Thoracic aorta (tissue), 2 donors: ENCODE measurements around the gene FBN2. TPM values are rescaled to one million over a fixed set of nuclear protein-coding genes. Genes with fewer than 3 reads are reported as not detected.

Experiments
- ATAC-seq: fragments of 150-250 bp; one replicate; pipeline ENCODE4 v1.8.0; 2017; ENCODE audit warnings: low read depth; ENCODE audit not compliant: insufficient number of reproducible peaks, low FRiP score
- DNase-seq: peaks from one replicate; pipeline ENCODE4 v3.0.0-alpha.2; 2020; ENCODE audit warnings: low spot score
- H3K27ac ChIP-seq, 2 donors: fragments of 200-600 bp; sonication (generic); 1 replicate in 1 of 2; 2 replicates in 1 of 2; pipeline ENCODE4 v1.5.1; 2016; ENCODE audit warnings: mild to moderate bottlenecking in 2 of 2, moderate library complexity in 2 of 2
- H3K27me3 ChIP-seq: fragments of 200-600 bp; sonication (generic); replicated peaks from 2 replicates; pipeline ENCODE4 v1.6.0; 2016; ENCODE audit warnings: mild to moderate bottlenecking; ENCODE audit not compliant: insufficient read depth
- H3K36me3 ChIP-seq: fragments of 200-600 bp; sonication (generic); one replicate; pipeline ENCODE4 v1.5.1; 2016
- H3K4me1 ChIP-seq, 2 donors: fragments of 200-600 bp; sonication (generic); 1 replicate in 1 of 2; 2 replicates in 1 of 2; pipeline versions ENCODE4 v1.5.1 to v1.6.0; 2016; ENCODE audit warnings: low read depth in 2 of 2, mild to moderate bottlenecking in 1 of 2; ENCODE audit not compliant: control insufficient read depth in 1 of 2
- H3K4me3 ChIP-seq: fragments of 200-600 bp; sonication (generic); 2 replicates; pipeline ENCODE4 v1.5.1; 2016; ENCODE audit warnings: mild to moderate bottlenecking
- H3K9me3 ChIP-seq: fragments of 200-600 bp; sonication (generic); 2 replicates; pipeline ENCODE4 v1.5.1; 2016
- total RNA-seq, 2 donors: library from RNA; depleted of rRNA; stranded (reverse); fragments of >200 nt; gene quantifications; one replicate each; pipeline versions ENCODE4 v1.1.0 to v1.2.3, GENCODE V29; 2016
- TF ChIP-seq, protein P1 (sequence below): fragments of 200-600 bp; sonication (generic); IDR thresholded peaks from one replicate; pipeline ENCODE4 v1.5.1; 2019; ENCODE audit warnings: antibody characterized with exemption

The FBN2 gene
- total RNA-seq, 2 donors from 2014 or later = 0.68 to 5.8 TPM

DNA sequence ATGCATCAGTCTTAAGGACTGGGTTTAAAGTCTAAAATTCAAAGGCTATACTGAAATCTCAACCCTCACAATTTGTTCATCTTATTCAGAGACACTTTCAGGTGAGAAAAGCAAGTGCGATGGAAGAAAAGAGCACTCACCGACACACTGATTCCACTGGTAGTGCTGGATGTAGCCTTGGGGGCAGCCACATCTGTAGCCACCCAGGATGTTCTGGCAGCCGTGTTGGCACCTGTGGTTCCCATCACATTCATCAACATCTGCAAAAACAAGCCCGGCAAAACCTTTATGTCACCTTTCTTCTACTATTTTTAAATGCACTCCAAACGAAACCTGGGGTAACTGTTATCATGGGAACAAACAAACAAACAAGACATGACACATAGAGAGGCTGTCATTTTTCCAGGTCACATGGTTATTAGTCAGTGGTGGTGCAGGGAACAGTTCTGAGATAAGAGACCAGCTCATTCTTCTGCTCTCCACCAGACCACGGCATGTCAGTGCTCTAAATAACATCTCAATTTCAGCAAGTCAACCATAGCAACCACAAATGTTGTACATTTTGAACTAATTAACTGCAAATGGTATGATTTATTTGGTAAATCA, 266.1 kb downstream of the FBN2 start:
- no peaks in the 10 kb centered on the region for H3K9me3 ChIP-seq
- no peaks in the 10 kb centered on the region for H3K4me1 ChIP-seq
- no peaks in the 10 kb centered on the region for H3K36me3 ChIP-seq
- ATAC-seq (no peak), DNase-seq (no peak)
- H3K27ac ChIP-seq = no peak overlapping the region
- H3K4me3 ChIP-seq = no peak overlapping the region
- TF ChIP-seq, protein P1, sequence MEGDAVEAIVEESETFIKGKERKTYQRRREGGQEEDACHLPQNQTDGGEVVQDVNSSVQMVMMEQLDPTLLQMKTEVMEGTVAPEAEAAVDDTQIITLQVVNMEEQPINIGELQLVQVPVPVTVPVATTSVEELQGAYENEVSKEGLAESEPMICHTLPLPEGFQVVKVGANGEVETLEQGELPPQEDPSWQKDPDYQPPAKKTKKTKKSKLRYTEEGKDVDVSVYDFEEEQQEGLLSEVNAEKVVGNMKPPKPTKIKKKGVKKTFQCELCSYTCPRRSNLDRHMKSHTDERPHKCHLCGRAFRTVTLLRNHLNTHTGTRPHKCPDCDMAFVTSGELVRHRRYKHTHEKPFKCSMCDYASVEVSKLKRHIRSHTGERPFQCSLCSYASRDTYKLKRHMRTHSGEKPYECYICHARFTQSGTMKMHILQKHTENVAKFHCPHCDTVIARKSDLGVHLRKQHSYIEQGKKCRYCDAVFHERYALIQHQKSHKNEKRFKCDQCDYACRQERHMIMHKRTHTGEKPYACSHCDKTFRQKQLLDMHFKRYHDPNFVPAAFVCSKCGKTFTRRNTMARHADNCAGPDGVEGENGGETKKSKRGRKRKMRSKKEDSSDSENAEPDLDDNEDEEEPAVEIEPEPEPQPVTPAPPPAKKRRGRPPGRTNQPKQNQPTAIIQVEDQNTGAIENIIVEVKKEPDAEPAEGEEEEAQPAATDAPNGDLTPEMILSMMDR = no peak
- H3K27me3 ChIP-seq = no peaks in the 10 kb centered on the region

DNA sequence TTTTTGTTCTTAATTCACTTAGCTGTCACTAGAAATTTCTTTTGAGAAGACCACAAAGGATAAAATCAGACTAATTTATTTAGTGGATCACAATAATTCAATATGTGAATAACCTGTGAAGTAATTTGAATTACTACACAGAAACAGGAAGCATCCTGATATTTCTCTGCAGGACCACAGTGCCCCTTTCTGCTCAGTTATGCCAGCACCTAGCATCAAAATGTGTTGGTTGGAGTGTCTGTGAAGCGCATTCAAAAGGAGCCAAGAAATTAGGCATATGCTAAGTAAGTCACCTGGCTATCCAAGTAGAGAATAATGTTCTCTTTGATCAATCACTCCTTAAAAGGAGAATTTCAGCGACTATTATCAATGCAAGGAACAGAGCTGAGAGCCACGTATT, 267.0 kb downstream of the FBN2 start:
- ATAC-seq (no peak), DNase-seq (no peak)
- Histone ChIP-seq H3K27ac (no peak overlapping the region), H3K36me3 (no peaks in the 10 kb centered on the region), H3K4me3 (no peak overlapping the region), H3K27me3 (no peaks in the 10 kb centered on the region), H3K4me1 (no peaks in the 10 kb centered on the region), H3K9me3 (no peaks in the 10 kb centered on the region)
- TF ChIP-seq, protein P1 = no peak

DNA sequence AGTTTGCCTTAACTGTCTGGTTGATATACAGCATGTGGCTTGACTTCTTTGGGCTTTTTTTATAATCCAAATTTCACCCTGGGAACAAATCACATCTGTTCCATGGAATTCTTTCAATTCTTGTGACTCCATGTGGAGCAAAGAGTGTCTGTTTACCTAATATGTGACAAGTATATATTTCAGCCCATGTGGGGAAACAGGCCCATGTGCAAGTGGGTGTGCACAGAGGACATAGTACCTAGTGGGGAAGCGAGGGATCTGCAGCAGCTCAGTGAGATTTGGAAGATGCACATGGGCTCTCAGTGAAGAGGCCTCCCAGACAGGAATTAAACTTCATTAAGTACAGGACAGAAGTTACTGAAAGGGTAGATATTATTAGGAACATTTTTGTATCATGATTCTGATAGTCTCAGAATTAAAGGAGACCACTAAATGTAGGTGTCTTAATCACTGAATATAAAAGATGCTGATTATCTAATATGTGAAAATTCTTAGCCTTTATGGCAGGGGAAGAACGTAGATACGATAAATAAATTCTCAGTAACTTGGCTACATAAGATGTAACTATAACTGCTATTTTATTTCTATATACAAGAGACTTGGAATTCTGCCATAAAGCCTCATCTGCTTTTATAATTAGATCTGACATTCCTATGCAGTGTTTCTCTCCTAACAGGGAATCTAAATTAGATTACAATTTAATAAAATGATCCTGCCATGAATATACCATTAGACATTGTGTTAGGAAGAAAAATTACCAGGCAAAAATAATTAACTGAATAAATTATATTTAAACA, 273.3 kb downstream of the FBN2 start:
- no peak for ATAC-seq
- H3K27ac ChIP-seq = no peak overlapping the region
- TF ChIP-seq, protein P1 = no peak

DNA sequence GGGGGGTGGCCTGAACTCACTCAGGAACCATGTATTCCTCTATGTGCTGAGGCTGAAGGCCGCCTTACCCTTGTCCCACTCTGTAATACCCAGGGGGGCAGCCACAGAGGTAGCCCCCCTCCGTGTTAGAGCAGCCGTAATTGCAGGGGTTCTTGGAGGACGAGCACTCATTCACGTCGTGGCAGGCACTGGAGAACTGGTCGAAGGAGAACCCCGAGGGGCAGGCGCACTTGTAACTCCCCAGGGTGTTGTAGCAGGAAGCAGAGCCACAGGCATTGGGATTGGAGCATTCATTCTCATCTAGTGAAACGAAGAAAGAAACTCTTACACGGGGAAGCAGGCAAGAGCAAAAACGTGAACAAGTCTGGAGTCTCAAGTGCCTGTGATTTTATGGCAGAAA, 274.7 kb downstream of the FBN2 start:
- Histone ChIP-seq H3K27me3 (no peaks in the 10 kb centered on the region), H3K4me3 (no peak overlapping the region), H3K9me3 (no peaks in the 10 kb centered on the region), H3K27ac (no peak overlapping the region), H3K36me3 (no peaks in the 10 kb centered on the region), H3K4me1 (peaks cover 0 to 5% of the 10 kb centered on the region in 2 donors)
- no peak for DNase-seq
- ATAC-seq = no peak
- TF ChIP-seq, protein P1 = no peak

More for the DNA sequence above, 273.3 kb downstream of the FBN2 start:
- DNase-seq = no peak
- Histone ChIP-seq H3K4me1 (peaks cover 0 to 5% of the 10 kb centered on the region in 2 donors), H3K4me3 (no peak overlapping the region), H3K36me3 (no peaks in the 10 kb centered on the region), H3K9me3 (no peaks in the 10 kb centered on the region), H3K27me3 (no peaks in the 10 kb centered on the region)

DNA sequence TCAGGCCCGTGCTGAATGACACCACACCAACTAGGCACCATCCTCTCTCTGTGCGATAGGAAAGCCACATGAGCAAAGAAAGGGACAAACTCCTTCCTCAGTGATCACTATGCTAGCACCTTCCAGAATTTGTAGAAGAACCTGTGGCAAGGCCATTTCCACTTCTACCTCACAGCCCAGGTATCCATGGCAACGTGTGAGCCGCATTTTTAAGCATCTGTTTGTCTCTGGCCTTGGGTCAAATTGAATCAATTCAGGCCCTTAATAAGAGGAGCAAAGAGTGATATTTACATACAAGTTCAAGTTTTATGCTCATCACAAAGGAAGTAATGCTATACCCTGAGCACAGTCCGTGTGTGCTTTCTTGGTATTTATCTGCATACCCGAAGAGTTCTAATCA, 275.1 kb downstream of the FBN2 start:
- ATAC-seq = no peak
- no peak overlapping the region for H3K27ac ChIP-seq
- H3K36me3 ChIP-seq = no peaks in the 10 kb centered on the region
- no peaks in the 10 kb centered on the region for H3K9me3 ChIP-seq
- TF ChIP-seq, protein P1 = no peak
- H3K27me3 ChIP-seq = no peaks in the 10 kb centered on the region
- H3K4me3 ChIP-seq = no peak overlapping the region
- no peak for DNase-seq
- peaks cover 0 to 5% of the 10 kb centered on the region in 2 donors for H3K4me1 ChIP-seq
